Measurements from ENCODE around the gene JAGN1.
A peak's percentile ranks its signal among the peaks of the same experiment; 100 is the strongest.
"Not testable (repeated sequence)": the region's sequence is repeated elsewhere in the genome, so short reads cannot be mapped to it uniquely, and the experiment has no call there.

JAGN1 gene

DNA sequence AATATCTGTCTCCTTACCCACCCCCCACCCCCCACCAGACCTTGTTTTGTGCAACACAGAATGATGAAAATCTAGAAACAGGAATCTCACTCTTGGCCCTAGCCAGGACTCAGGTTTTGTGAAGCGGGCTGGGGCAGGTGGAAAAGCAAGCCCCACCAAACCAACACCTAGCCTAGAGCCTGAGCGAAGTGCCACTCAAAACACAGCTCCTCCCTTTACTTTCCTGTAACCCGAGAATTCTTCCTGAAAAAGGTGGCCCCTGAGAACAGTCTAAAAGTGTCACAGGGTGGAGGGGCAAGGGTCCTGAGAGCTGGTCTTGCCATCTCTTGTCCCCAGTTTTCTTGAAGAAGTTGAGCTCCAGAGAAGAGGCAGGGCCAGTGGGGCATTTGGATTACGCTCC, 29.2 kb upstream of the JAGN1 start:
- DNase-seq = no peak
- no peak overlapping the region for H3K4me3 Mint-ChIP-seq
- H3K4me1 Mint-ChIP-seq = peaks cover 3% of the 10 kb centered on the region
- CTCF ChIA-PET = no interaction called here
- H3K9me3 Mint-ChIP-seq = no peaks in the 10 kb centered on the region
- H3K27me3 Mint-ChIP-seq = peaks cover 45% of the 10 kb centered on the region
- no peaks in the 10 kb centered on the region for H3K36me3 Mint-ChIP-seq
- H3K27ac Mint-ChIP-seq = no peak overlapping the region

GRCh38 chr3:9861626-9862130, 28.7 kb upstream of the JAGN1 start:
- peaks cover 3% of the 10 kb centered on the region for H3K4me1 Mint-ChIP-seq
- no peaks in the 10 kb centered on the region for H3K9me3 Mint-ChIP-seq
- H3K27me3 Mint-ChIP-seq = peaks cover 46% of the 10 kb centered on the region
- CTCF ChIA-PET = no interaction called here
- H3K36me3 Mint-ChIP-seq = no peaks in the 10 kb centered on the region
- DNase-seq = no peak
- H3K4me3 Mint-ChIP-seq = no peak overlapping the region
- H3K27ac Mint-ChIP-seq = no peak overlapping the region

DNA sequence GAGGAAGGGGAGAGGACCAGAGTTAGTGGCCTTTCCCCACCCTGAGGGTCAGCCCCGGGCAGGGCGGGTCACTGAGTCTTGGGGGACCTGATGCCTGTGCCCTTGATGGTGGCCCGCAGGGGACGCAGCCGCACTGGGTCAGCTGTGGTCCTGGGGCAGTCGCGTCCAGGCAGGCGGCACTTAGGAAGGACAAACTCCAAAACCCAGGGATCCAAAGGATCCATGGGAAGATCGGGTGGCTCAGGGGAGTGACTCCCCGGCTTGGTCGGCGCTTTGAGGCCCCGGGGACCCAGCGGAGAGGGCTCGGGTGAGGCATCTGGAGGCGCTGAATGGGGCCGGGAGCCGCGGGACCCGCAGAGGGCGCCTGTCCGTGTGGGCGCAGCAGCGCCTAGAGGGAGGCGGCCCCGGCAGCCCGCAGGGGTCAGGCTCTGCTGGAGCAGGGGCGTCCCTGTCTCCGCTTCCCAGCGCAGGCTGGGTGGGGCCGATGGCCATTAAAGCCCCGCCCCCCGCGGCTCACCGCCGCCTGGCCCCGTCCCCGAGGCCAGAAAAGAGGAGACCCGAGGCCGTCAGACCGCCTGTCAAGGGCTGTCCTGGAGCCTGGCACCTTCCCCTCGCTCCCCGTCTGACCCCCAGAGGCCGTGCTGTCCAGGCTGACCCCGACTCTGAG, 27.9 kb upstream of the JAGN1 start:
- Mint-ChIP-seq H3K4me1 (peaks cover 3% of the 10 kb centered on the region), H3K36me3 (no peaks in the 10 kb centered on the region), H3K27ac (no peak overlapping the region), H3K27me3 (peaks cover 52% of the 10 kb centered on the region), H3K4me3 (no peak overlapping the region), H3K9me3 (no peaks in the 10 kb centered on the region)
- peak; percentile 43 for DNase-seq
- CTCF ChIA-PET = no interaction called here

- CTCF ChIA-PET = no interaction called here
Measured at GRCh38 chr3:9863058-9863772, 27.2 kb upstream of the JAGN1 start.

DNA sequence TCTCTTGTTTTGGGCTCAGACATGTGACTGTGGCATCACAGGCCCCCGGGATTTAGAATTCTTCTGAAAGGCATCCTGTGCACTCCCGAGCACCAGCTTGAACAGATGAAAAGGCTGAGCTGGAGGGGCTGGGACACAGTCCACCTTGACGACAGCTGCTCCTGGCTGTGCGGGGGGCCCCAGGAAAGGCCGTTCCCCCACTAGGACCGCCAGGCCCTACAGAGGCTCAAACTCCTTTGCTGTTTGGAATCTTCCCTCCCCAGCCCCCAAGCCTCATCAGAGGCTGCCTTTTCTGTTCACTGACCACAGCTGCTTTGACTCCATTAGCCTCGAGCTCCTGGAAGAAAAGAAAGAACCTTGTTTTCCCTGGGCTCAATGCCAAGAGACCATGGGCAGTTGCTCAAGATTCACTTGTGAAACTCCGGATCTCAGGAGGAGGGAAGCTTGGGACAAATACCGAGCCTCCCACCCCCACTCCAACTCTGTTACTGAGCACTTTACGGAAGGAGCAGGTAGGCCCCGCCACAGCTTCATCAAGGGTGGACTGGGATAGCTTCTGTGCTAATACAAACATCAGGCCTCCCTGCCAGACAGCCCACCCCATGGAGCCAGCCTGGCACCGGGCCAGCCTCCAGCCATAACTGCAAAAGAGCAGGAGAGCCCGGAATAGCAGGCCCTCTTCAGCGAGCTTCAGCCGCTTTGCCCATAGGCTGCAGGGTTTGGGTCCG, 26.0 kb upstream of the JAGN1 start:
- CTCF ChIA-PET = no interaction called here
- Mint-ChIP-seq H3K4me1 (peaks cover 3% of the 10 kb centered on the region), H3K27ac (no peak overlapping the region), H3K27me3 (peaks cover 47% of the 10 kb centered on the region), H3K9me3 (no peaks in the 10 kb centered on the region), H3K4me3 (no peak overlapping the region), H3K36me3 (no peaks in the 10 kb centered on the region)
- DNase-seq = no peak

More at GRCh38 chr3:9863058-9863772, 27.2 kb upstream of the JAGN1 start:
- H3K27me3 Mint-ChIP-seq = peaks cover 52% of the 10 kb centered on the region
- H3K9me3 Mint-ChIP-seq = no peaks in the 10 kb centered on the region
- peaks cover 3% of the 10 kb centered on the region for H3K4me1 Mint-ChIP-seq
- no peak overlapping the region for H3K27ac Mint-ChIP-seq
- no peak overlapping the region for H3K4me3 Mint-ChIP-seq
- no peaks in the 10 kb centered on the region for H3K36me3 Mint-ChIP-seq
- no peak for DNase-seq

- peaks cover 51% of the 10 kb centered on the region for H3K27me3 Mint-ChIP-seq
- H3K9me3 Mint-ChIP-seq, DNase-seq, CTCF ChIA-PET, H3K36me3 Mint-ChIP-seq, H3K4me1 Mint-ChIP-seq, H3K27ac Mint-ChIP-seq, H3K4me3 Mint-ChIP-seq: not testable (repeated sequence)
Measured at GRCh38 chr3:9865125-9865637, 25.2 kb upstream of the JAGN1 start.

GRCh38 chr3:9866639-9867038, 23.8 kb upstream of the JAGN1 start:
- CTCF ChIA-PET = interaction anchor here (1.0 kb wide), 1 partner anchor 80 kb away, joined by 4 read pairs; no protein-coding TSS in a partner anchor
- Mint-ChIP-seq H3K9me3 (no peaks in the 10 kb centered on the region), H3K4me3 (no peak overlapping the region)

GRCh38 chr3:9867106-9867505, 23.3 kb upstream of the JAGN1 start:
- no peaks in the 10 kb centered on the region for H3K9me3 Mint-ChIP-seq
- CTCF ChIA-PET = interaction anchor here (1.0 kb wide), 1 partner anchor 79 kb away, joined by 4 read pairs; no protein-coding TSS in a partner anchor
- no peak overlapping the region for H3K4me3 Mint-ChIP-seq
- no peak overlapping the region for H3K27ac Mint-ChIP-seq
- no peaks in the 10 kb centered on the region for H3K36me3 Mint-ChIP-seq
- peaks cover 40% of the 10 kb centered on the region for H3K27me3 Mint-ChIP-seq
- H3K4me1 Mint-ChIP-seq = peaks cover 3% of the 10 kb centered on the region
- no peak for DNase-seq

More at GRCh38 chr3:9866639-9867038, 23.8 kb upstream of the JAGN1 start:
- peaks cover 3% of the 10 kb centered on the region for H3K4me1 Mint-ChIP-seq
- H3K36me3 Mint-ChIP-seq = no peaks in the 10 kb centered on the region
- DNase-seq = no peak
- peaks cover 45% of the 10 kb centered on the region for H3K27me3 Mint-ChIP-seq
- no peak overlapping the region for H3K27ac Mint-ChIP-seq

- H3K4me3 Mint-ChIP-seq = no peak overlapping the region
- peaks cover 15% of the 10 kb centered on the region for H3K27me3 Mint-ChIP-seq
- no peaks in the 10 kb centered on the region for H3K4me1 Mint-ChIP-seq
- no peaks in the 10 kb centered on the region for H3K9me3 Mint-ChIP-seq
- H3K36me3 Mint-ChIP-seq = no peaks in the 10 kb centered on the region
- CTCF ChIA-PET = no interaction called here
- no peak for DNase-seq
- H3K27ac Mint-ChIP-seq = no peak overlapping the region
Measured at GRCh38 chr3:9869955-9870354, 20.5 kb upstream of the JAGN1 start.

DNA sequence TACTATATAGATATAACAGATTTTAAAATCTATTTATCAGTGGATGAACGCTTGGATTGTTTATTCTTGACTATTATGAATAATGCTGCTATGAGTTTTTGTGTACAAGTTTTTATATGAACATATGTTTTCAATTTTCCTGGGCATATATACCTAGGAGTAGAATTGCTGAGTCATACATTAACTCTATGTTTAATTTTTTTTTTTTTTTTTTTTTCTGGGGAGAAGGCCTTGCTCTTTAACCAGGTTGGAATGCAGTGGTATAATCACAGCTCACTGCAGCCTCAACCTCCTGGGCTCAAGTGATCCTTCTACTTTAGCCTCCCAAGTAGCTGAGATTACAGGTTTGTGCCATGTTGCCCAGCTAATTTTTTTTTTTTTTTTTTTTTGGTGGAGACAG, 19.4 kb upstream of the JAGN1 start:
- Mint-ChIP-seq H3K4me3 (no peak overlapping the region), H3K27me3 (peaks cover 15% of the 10 kb centered on the region), H3K4me1 (no peaks in the 10 kb centered on the region), H3K27ac (no peak overlapping the region), H3K36me3 (no peaks in the 10 kb centered on the region), H3K9me3 (no peaks in the 10 kb centered on the region)
- CTCF ChIA-PET = no interaction called here
- no peak for DNase-seq

DNA sequence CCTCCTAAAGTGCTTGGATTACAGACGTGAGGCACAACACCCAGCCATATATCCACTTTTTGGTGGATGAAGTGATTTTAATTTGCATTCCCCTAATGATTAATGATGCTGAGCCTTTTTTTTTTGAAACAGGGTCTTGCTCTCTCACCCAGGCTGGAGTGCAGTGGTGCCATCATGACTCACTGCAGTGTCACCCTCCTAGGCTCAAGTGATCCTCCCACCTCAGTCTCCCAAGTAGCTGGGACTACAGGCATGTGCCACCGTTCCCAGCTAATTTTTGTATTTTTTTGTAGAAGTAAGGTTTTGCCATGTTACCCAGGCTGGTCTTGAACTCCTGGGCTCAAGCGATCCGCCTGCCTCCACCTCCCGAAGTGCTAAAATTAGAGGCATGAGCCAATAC, 18.3 kb upstream of the JAGN1 start:
- H3K27ac Mint-ChIP-seq, H3K4me1 Mint-ChIP-seq, DNase-seq, H3K9me3 Mint-ChIP-seq, H3K36me3 Mint-ChIP-seq, H3K4me3 Mint-ChIP-seq: not testable (repeated sequence)
- CTCF ChIA-PET = interaction anchor here (0.6 kb wide), 1 partner anchor 45 kb away, joined by 4 read pairs; no protein-coding TSS in a partner anchor
- peaks cover 13% of the 10 kb centered on the region for H3K27me3 Mint-ChIP-seq

DNA sequence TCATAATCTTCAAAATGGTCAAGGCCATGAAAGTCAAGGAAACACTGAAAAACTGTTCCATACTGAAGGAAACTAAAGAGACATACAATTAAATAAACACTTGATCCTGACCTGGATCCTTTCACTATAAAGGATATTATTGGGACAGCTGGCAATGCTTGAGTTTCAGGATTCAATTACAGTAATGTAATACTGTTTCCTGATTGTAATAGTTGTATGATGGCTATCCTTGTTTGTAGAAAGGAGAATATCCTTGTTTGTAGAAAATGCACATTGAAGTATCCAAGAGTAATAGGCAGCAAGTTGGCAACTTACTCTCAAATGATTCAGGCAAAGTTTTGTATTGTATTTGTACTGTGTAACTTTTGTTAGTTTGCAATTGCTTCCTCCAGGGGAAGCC, 15.0 kb upstream of the JAGN1 start:
- Mint-ChIP-seq H3K27ac (no peak overlapping the region), H3K4me1 (no peaks in the 10 kb centered on the region), H3K4me3 (no peak overlapping the region), H3K9me3 (no peaks in the 10 kb centered on the region), H3K36me3 (no peaks in the 10 kb centered on the region), H3K27me3 (peaks cover 26% of the 10 kb centered on the region)
- DNase-seq = no peak
- CTCF ChIA-PET = interaction anchor here (1.2 kb wide), 1 partner anchor 56 kb away, joined by 3 read pairs; no protein-coding TSS in a partner anchor

DNA sequence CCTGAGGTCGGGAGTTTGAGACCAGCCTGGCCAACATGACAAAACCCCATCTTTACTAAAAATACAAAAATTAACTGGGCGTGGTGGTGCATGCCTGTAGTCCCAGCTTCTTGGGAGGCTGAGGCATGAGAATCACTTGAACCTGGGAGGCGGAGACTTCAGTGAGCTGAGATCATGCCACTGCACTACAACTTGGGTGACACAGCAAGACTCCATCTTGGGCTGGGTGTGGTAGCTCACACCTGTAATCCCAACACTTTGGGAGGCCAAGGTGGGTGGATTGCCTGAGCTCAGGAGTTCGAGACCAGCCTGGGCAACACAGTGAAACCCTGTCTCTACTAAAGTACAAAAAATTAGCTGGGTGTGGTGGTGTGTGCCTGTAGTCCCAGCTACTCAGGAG, 14.2 kb upstream of the JAGN1 start:
- not testable (repeated sequence) for H3K36me3 Mint-ChIP-seq, DNase-seq, H3K9me3 Mint-ChIP-seq, H3K4me1 Mint-ChIP-seq, H3K27ac Mint-ChIP-seq, H3K4me3 Mint-ChIP-seq
- peaks cover 26% of the 10 kb centered on the region for H3K27me3 Mint-ChIP-seq
- CTCF ChIA-PET = interaction anchor here (1.2 kb wide), 1 partner anchor 55 kb away, joined by 3 read pairs; no protein-coding TSS in a partner anchor

DNA sequence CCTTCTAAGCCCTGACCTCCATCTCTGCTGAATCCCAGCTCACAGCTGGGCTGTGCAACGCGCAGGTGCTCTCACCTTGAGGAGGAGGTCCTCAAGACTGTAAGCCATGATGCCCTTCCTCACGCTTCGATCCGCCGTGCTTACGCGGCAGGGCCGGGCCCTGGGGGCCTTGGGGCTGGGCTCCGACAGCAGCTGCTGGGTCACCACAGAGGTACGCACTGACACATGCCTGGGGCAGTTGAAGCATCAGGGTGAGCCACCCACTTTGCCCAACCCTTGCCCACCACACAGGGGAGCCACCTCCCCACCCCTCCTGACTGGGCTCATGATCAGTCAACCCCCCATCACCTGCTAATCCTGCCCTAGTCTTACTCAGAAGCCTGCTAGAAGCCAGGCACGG, 13.4 kb upstream of the JAGN1 start:
- Mint-ChIP-seq H3K9me3 (no peaks in the 10 kb centered on the region), H3K4me3 (no peak overlapping the region), H3K27me3 (peaks cover 26% of the 10 kb centered on the region), H3K27ac (no peak overlapping the region), H3K4me1 (no peaks in the 10 kb centered on the region), H3K36me3 (no peaks in the 10 kb centered on the region)
- DNase-seq = no peak
- CTCF ChIA-PET = no interaction called here

Measured in activated naive CD4-positive, alpha-beta T cell treated with anti-CD3 and anti-CD28 coated beads, Interleukin-2, amount 10 ng/mL, durations not matched to agents 7 days and 5 days (primary cell).